GM12865 (cell line): ENCODE results near the gene CBLN3.

Experiments
- DNase-seq: peaks from one replicate; pipeline ENCODE4 v3.0.0; 2010; ENCODE audit warnings: low read depth
- H3K4me3 ChIP-seq: 2 replicates; pipeline ENCODE4 v1.5.1; 2011; ENCODE audit warnings: mild to moderate bottlenecking, low read depth, low read length, control low read depth
- CTCF ChIP-seq: IDR thresholded peaks from 2 replicates; pipeline ENCODE4 v1.5.1; 2011; ENCODE audit warnings: low read length, control low read depth, low read depth, inconsistent platforms; ENCODE audit not compliant: insufficient read depth; ENCODE audit errors: missing control alignments

Gene CBLN3

GRCh38 chr14:24408764-24409163 lies 20.7 kb downstream of the CBLN3 start:
- TF ChIP-seq CTCF: no peak
- no peak for DNase-seq
- no peak overlapping the region for H3K4me3 ChIP-seq

DNA sequence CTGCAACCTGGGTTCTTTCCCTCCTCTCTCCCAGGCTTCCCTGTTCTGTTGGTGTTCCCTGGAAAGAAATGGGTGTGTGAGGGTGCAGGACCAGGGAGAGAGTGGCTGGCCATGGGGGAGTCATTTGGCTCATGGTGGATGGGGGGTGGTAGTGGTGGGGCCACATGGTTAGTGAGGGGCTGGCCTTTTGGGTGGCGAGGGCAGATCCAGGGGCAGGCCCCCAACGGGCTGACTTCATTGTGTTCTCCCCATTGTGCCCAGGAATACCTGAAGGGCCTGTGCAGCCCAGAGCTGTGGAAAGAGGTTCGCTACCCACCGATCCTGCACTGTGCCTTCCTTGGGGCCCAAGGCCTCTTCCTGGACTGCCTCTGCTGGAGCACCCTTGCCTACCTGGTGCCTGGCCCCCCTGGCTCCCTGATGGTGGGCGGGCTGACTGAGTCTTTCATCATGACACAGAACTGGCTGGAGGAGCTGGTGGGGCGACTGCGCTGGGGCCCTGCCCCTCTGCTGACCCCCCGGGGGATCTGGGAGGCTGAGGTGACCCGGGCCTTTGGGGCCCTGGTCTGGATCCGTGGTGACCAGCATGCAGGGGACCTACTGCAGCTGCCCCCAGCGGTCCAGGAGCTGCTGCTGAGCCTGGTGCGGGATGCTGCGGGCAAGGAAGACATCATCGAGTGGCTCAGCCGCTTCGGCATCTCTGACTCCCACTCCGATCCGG lies 21.7 kb downstream of the CBLN3 start:
- no peak for TF ChIP-seq CTCF
- no peak for DNase-seq
- H3K4me3 ChIP-seq: no peak overlapping the region

- H3K4me3 ChIP-seq: no peak overlapping the region
- no peak for DNase-seq
- TF ChIP-seq CTCF: no peak
Measured at GRCh38 chr14:24406416-24406815, 23.1 kb downstream of the CBLN3 start.

DNA sequence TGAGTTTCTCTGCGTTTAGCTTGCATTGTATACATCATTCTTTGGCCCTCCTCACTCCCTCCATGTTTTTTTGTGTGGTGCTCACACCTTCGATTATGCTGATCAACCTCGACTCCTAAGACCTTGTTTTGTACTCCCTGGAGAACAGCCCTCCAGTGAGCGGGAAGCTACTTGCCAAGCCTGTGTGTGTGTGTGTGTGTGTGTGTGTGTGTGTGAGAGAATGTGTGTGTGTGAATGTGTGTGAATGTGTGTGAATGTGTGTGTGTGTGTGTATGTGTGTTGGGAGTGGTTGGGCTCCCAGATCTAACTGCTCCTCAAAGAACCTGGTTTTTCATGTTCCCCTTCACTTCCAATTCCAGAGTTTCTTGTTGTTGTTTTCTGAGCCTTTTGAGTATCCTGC lies 24.7 kb downstream of the CBLN3 start:
- H3K4me3 ChIP-seq: no peak overlapping the region
- TF ChIP-seq CTCF: no peak
- DNase-seq: no peak

DNA sequence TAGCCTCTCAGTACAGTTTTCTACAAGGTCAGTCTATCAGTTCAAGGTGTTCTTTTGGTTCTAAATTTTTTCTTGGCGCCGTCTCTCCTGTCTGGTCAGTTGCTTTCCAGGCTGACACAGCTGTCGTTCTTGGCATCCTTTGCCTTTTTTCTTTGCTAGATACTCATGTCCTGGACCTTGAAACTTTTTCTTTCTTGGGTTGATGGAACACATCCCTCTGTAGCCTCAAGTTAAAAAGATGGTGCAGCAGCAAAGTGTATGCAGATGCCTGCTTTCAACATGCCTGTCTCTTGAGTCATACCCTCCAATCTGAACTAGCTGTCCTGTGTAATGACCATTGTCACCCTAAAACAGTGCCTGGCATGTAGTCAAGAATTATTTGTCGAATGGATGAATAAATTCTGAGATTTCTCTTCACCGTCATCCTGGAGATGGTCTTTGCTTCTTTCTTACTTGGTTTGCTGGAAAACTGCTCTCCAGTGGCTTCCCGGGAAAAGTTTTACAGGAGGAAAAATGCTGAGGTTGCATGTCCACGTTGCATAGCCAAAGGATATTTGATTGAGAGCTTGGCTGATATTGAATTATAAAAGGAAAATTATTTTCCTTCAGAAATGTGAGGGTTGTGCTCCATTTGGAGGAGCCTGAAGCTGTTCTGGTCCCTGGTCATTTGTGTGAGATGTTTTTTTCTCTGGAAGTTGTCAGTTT lies 26.0 kb downstream of the CBLN3 start:
- no peak for DNase-seq
- TF ChIP-seq CTCF: no peak
- no peak overlapping the region for H3K4me3 ChIP-seq

DNA sequence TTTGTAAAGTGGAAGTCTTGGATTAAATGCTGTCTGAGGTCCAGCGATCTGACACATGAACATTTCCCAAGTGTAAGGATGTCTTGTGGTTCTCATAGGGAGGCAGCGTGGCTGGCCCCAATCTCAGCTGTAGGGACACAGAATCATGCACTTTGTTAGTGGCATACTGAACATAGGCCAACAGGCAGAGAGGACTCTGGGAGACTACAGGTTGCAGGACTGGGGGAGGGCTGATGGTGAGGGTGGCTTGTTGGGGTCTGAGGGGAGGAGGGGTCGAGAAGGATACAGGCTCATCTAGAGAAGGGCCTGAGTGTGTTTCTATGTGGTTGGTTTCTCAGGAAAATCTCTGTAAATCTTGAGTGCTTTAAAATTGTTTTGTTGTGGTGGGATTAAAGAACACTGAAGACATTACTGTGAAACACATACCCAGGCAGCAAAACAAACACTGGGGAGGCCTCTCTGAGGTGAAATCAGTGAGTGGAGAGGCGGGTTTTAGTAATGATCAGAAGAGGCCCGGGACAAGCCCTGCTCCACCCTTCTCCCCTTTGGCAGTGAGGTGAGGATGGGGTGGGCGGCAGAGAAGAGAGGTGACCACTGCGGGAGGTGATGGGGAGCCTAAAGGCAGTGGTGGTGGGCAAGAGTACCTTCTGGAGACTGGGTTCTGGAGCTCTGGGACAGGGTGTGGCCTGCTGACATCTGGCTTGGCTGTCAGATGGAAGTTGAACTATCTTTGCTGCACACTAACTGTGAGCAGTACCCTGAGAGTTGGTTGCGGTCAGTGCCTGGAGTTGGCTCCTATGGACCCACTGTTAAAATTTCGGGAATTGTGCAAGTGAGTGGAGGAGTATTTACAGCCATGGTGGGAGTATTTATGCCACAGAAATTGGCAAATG lies 27.4 kb downstream of the CBLN3 start:
- no peak for DNase-seq
- no peak for TF ChIP-seq CTCF

More for the DNA sequence above, 27.4 kb downstream of the CBLN3 start:
- H3K4me3 ChIP-seq: no peak overlapping the region
